Umbilical cord (tissue), 2 donors: Measurements from ENCODE around the gene AP5S1. TPM values are rescaled to one million over a fixed set of nuclear protein-coding genes. Genes with fewer than 3 reads are reported as not detected.

ENCODE experiments used
- DNase-seq: peaks from one replicate; pipeline ENCODE4 v3.0.0-alpha.2; 2015; ENCODE audit warnings: low spot score
- total RNA-seq: library from RNA; depleted of rRNA; stranded (reverse); fragments of >200 nt; gene quantifications from one replicate; pipeline ENCODE4 v1.2.3, GENCODE V29; 2014; ENCODE audit warnings: low replicate concordance; ENCODE audit not compliant: insufficient read depth

AP5S1 gene
- total RNA-seq, 1 donor from 2014 or later = 6.3 TPM

DNA sequence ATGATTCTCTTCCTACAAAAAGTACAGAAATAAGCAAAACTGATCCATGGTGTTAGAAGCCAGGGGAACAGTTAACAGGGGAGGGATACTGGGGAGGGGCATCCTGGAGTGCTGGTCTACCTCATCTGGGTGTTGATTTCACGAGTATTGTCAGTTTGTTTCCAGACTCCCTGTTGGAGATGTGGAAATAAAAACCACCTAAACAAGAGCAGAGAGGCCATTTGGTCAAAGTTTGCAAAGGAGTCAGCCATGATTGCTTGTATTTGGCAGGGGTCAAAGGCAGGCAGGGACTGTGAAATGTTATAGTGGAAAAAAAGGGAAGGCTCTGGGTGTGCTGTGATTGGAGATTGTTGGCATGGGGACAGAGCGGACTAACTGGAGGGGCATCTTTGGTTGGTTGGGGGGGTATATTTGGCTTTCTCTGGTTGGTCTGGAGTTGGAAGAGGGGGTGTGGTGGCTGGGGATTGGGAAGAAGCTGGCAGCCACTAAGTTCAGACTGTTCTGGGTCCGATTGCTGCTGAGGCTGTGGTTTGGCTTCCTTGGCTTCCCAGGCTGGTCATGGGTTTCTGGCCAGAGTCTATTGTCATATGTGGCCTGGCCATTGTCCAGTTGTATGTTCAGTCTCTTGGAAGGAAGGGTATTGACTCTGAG lies 54.0 kb downstream of the AP5S1 start:
- no peak for DNase-seq

DNA sequence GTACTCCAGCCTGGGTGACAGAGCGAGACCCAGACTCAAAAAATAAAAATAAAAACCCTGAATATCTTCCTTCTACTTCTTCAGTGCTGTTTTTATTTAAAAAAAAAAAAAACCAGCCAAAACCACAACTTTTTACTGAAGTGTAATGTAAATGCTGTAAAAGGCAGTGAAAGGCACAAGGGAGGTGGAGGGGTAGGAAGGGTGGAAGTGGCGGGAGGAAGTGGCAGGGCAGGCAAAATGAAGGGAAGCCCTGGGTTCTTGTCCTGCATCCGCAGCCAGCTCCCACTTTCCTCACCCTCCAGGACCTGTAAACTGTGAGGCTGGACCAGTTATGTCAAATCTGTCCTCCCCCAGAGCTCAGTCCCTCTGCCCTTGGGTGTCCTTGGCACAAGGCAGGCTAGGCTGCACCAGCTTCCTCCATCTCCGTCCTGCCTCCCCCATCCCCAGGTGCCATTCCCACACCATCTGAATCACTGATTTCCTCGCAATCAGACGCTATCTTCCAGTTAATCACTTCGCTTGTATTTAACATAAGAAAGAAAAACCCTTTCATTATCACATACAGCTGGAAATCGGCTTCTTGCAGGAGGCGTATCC lies 55.1 kb downstream of the AP5S1 start:
- DNase-seq = no peak

DNA sequence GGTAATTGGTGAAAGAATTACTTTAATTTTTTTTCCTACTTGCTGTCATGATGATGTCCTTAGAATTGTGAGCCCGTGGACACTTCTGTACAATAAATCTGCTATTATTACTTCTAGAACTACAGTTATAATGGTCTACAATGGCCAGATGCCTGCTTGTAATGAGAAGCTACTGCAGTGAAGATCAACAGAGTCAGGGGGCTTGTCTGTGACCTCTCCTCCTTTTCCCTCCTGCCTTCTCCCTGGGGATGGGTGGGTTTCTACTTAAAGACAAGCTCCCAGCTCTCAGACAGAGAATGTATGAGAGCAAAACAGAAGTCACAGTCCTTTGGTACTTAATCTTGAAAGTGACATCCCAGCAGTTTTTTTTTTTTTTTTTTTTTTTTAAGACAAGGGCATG lies 55.7 kb downstream of the AP5S1 start:
- no peak for DNase-seq

DNA sequence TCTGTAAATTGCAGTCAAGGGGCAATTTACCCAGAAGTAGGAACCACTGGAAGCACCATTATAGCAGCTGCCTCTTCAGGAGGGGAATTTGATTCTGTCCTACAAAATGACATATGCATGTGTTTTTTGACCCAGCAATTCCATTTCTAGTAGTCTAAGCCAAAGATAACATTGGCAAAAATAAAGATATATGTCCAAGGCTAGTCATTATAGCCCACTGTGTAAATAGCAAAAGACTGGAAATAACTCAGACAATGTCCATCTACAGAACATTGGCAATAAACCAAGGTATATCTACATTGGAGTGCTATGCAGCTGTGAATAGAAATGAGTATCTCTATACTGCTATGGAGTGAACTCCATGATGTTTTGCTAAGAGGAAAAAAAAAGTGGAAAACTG lies 56.3 kb downstream of the AP5S1 start:
- no peak for DNase-seq

Other genes with a start within 250 kb of the AP5S1 start
- gene GFRA4, start 157.1 kb upstream of the AP5S1 start, total RNA-seq = not detected
- 71.3 TPM for gene ADAM33, start 138.5 kb upstream of the AP5S1 start, total RNA-seq
- 5.8 TPM for gene SIGLEC1, start 107.9 kb upstream of the AP5S1 start, total RNA-seq
- 13.5 TPM for gene HSPA12B, start 87.9 kb upstream of the AP5S1 start, total RNA-seq
- 7.7 TPM for gene ADISSP, start 52.8 kb upstream of the AP5S1 start, total RNA-seq
- gene SPEF1, start 39.1 kb upstream of the AP5S1 start, total RNA-seq = 0.72 TPM
- gene CENPB, start 33.8 kb upstream of the AP5S1 start, total RNA-seq = 83.3 TPM
- gene CDC25B, start 24.2 kb upstream of the AP5S1 start, total RNA-seq = 6.7 TPM
- gene MAVS, start 26.3 kb downstream of the AP5S1 start, total RNA-seq = 14.7 TPM
- 61.6 TPM for gene PANK2, start 68.8 kb downstream of the AP5S1 start, total RNA-seq
- 10.1 TPM for gene RNF24, start 195.0 kb downstream of the AP5S1 start, total RNA-seq